GM19240 (cell line): ENCODE results near the gene ALDH1L1.

ENCODE experiments used
- DNase-seq: peaks from one replicate; pipeline ENCODE4 v3.0.0; 2011; ENCODE audit warnings: low spot score; ENCODE audit not compliant: insufficient read length

The ALDH1L1 gene

DNA sequence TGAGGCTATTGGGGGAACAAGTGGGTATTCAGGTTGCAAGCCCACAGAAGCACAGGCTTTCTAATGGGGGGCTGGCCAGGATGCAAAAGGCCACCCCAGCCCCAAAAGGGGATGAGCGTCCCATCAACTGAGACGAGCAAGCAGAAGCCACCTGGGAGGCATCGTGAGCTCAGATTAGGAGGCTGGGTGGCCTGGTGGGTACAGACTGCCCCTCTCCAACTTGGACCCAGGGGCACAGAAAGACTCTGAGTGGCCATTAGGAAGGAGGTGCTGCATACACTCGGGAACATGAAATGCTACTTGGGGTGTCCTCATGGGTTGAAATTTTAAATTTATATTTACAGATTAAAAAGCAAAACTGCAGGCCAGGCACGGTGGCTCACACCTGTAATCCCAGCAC is 125.5 kb downstream of the ALDH1L1 start:
- no peak for DNase-seq

DNA sequence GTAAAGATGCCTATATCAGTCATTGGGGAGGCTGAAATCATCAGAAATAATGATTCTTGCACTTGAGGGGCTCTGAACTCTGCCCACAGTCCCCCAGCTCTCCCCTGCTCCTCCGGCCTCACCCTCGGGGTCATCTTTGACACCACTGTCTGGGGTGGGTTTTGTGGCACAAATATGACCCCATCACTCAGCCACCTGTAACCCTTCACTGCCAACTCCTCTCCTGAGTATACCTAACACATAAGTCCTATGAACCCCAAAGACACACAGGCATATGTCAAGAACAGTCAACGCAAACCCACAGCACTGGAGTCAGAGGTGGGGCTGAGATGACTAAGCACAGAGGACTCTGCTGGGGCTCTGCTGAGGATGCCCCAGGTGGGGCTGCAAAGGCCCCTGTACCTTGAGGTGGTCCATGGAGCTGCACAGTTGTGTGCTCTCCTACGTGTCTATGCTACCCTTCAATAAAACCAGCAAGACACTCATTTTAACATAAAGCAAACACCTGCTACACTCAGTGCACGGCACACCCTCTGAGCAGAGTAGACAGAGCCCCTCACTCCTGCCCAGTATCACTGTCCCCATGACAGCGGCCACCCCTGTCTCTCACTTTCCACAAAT is 126.3 kb downstream of the ALDH1L1 start:
- no peak for DNase-seq
